H1 (cell line): Measurements from ENCODE around the gene EPN3. TPM values are rescaled to one million over a fixed set of nuclear protein-coding genes. Genes with fewer than 3 reads are reported as not detected.

Experiments
- CTCF ChIA-PET: fragments of 300-600 bp; sonication (Branson Sonifier 250); formaldehyde crosslinking; loops from one replicate; lab custom pipeline; 2021; ENCODE audit not compliant: partially characterized antibody; lab: Charles Lee
- POLR2A ChIA-PET: fragments of 300-600 bp; sonication (Branson Sonifier 250); formaldehyde crosslinking; loops from one replicate; lab custom pipeline; 2021; ENCODE audit warnings: inconsistent platforms; ENCODE audit not compliant: partially characterized antibody; lab: Charles Lee
- DNase-seq, 2 experiments: peaks; one replicate each; pipeline versions ENCODE4 v3.0.0 to v3.0.0-alpha.2; 2010 to 2022; ENCODE audit warnings: low spot score in 2 of 2, low read depth in 1 of 2, mixed read lengths in 1 of 2
- FAIRE-seq: peaks from 2 replicates; lab custom pipeline; 2011; peaks lifted over from hg19 to GRCh38; lab: Jason Lieb, UNC
- H2AFZ ChIP-seq: 2 replicates; pipeline ENCODE4 v1.8.1; 2012; ENCODE audit warnings: low read length, inconsistent platforms
- H2AK5ac ChIP-seq: 2 replicates; pipeline ENCODE4 v1.6.1; 2013; ENCODE audit warnings: low read depth, low read length
- H2BK120ac ChIP-seq: replicated peaks from 2 replicates; pipeline ENCODE3; 2013; ENCODE audit warnings: low read depth, low read length, inconsistent platforms
- H2BK12ac ChIP-seq: 2 replicates; pipeline ENCODE4 v1.6.1; 2013; ENCODE audit warnings: low read depth, low read length
- H2BK15ac ChIP-seq: 2 replicates; pipeline ENCODE4 v1.6.1; 2013; ENCODE audit warnings: low read length
- H2BK20ac ChIP-seq: 2 replicates; pipeline ENCODE4 v1.6.1; 2013; ENCODE audit warnings: low read length
- H2BK5ac ChIP-seq: 2 replicates; pipeline ENCODE4 v1.6.1; 2013; ENCODE audit warnings: low read depth, low read length
- H3K14ac ChIP-seq: 2 replicates; pipeline ENCODE4 v1.6.1; 2013; ENCODE audit warnings: inconsistent platforms; ENCODE audit not compliant: insufficient read length
- H3K18ac ChIP-seq: 2 replicates; pipeline ENCODE4 v1.6.1; 2013; ENCODE audit warnings: low read length; ENCODE audit errors: extremely low read depth
- H3K23ac ChIP-seq: 2 replicates; pipeline ENCODE4 v1.6.1; 2013; ENCODE audit warnings: inconsistent platforms; ENCODE audit not compliant: insufficient read length
- H3K23me2 ChIP-seq: 2 replicates; pipeline ENCODE4 v1.6.1; 2013; ENCODE audit warnings: low read depth, low read length
- H3K27ac ChIP-seq: 2 replicates; pipeline ENCODE4 v1.6.1; 2011; ENCODE audit warnings: low read depth, low read length, inconsistent platforms
- H3K27me3 ChIP-seq, 4 experiments: replicated peaks in 1 of 4; 1 replicate in 1 of 4; 2 replicates in 3 of 4; pipeline versions ENCODE4 v1.6.1 to v1.8.1; 2011 to 2013; ENCODE audit warnings: low read length in 3 of 4, mild to moderate bottlenecking in 3 of 4, inconsistent platforms in 2 of 4, mixed read lengths in 2 of 4, moderate library complexity in 1 of 4; ENCODE audit not compliant: control insufficient read depth in 3 of 4, insufficient read depth in 3 of 4; ENCODE audit errors: extremely low read depth in 1 of 4
- H3K36me3 ChIP-seq, 4 experiments: 2 replicates each; pipeline versions ENCODE4 v1.6.1 to v1.8.1; 2011 to 2013; ENCODE audit warnings: mild to moderate bottlenecking in 4 of 4, low read length in 3 of 4, moderate library complexity in 2 of 4, control low read depth in 1 of 4, inconsistent platforms in 1 of 4; ENCODE audit not compliant: insufficient read depth in 4 of 4, control insufficient read depth in 2 of 4
- H3K4ac ChIP-seq: replicated peaks from 2 replicates; pipeline ENCODE3; 2013; ENCODE audit warnings: low read length, low read depth, mixed read lengths, inconsistent platforms; ENCODE audit not compliant: insufficient read length
- H3K4me1 ChIP-seq, 4 experiments: replicated peaks in 1 of 4; 1 replicate in 1 of 4; 2 replicates in 3 of 4; pipeline versions ENCODE4 v1.6.1 to v1.8.1; 2011 to 2013; ENCODE audit warnings: low read length in 3 of 4, inconsistent platforms in 2 of 4, mixed read lengths in 1 of 4; ENCODE audit not compliant: insufficient read depth in 4 of 4, control insufficient read depth in 3 of 4
- H3K4me2 ChIP-seq, 2 experiments: 2 replicates each; pipeline versions ENCODE4 v1.6.1 to v1.8.1; 2011 to 2013; ENCODE audit warnings: low read depth in 2 of 2, low read length in 2 of 2, control low read depth in 1 of 2, inconsistent platforms in 1 of 2, mild to moderate bottlenecking in 1 of 2; ENCODE audit not compliant: insufficient read depth in 1 of 2
- H3K4me3 ChIP-seq, 4 experiments: fragments of 200-600, 300-600 bp in 1 of 4; sonication (generic), shearing (Covaris generic), sonication (Bioruptor Twin) in 1 of 4; 2 replicates each; pipeline versions ENCODE4 v1.5.1 to v1.8.1; 2011 to 2016; ENCODE audit warnings: low read length in 4 of 4, low read depth in 3 of 4, control low read depth in 2 of 4, inconsistent platforms in 2 of 4, mild to moderate bottlenecking in 2 of 4, mixed read lengths in 1 of 4, moderate library complexity in 1 of 4; ENCODE audit not compliant: insufficient read depth in 2 of 4; ENCODE audit errors: extremely low read depth in 1 of 4
- H3K56ac ChIP-seq: replicated peaks from 2 replicates; pipeline ENCODE3; 2013; ENCODE audit warnings: low read depth, mild to moderate bottlenecking, mixed read lengths, low read length, inconsistent platforms; ENCODE audit not compliant: insufficient read length
- H3K79me1 ChIP-seq: 2 replicates; pipeline ENCODE4 v1.6.1; 2013; ENCODE audit warnings: low read depth, low read length, control low read depth
- H3K79me2 ChIP-seq, 2 experiments: 2 replicates each; pipeline versions ENCODE4 v1.6.1 to v1.8.1; 2012 to 2013; ENCODE audit warnings: low read length in 2 of 2, mild to moderate bottlenecking in 2 of 2, inconsistent platforms in 1 of 2; ENCODE audit not compliant: insufficient read depth in 2 of 2, control insufficient read depth in 1 of 2
- H3K9ac ChIP-seq, 4 experiments: replicated peaks in 1 of 4; 1 replicate in 1 of 4; 2 replicates in 3 of 4; pipeline versions ENCODE4 v1.6.1 to v1.8.1; 2011 to 2013; ENCODE audit warnings: low read depth in 3 of 4, low read length in 3 of 4, control low read depth in 2 of 4, mild to moderate bottlenecking in 2 of 4, moderate library complexity in 2 of 4, inconsistent platforms in 1 of 4; ENCODE audit errors: extremely low read depth in 1 of 4
- H3K9me3 ChIP-seq, 2 experiments: 2 replicates each; pipeline versions ENCODE4 v1.6.1 to v1.8.1; 2012 to 2013; ENCODE audit warnings: mild to moderate bottlenecking in 2 of 2, moderate library complexity in 2 of 2, control low read depth in 1 of 2, inconsistent platforms in 1 of 2, low read depth in 1 of 2, low read length in 1 of 2, mixed read lengths in 1 of 2; ENCODE audit not compliant: insufficient read depth in 2 of 2
- H4K20me1 ChIP-seq, 2 experiments: replicated peaks in 1 of 2; 2 replicates each; pipeline versions ENCODE3 to v1.8.1; 2011 to 2013; ENCODE audit warnings: inconsistent platforms in 2 of 2, low read length in 2 of 2, mild to moderate bottlenecking in 1 of 2; ENCODE audit not compliant: insufficient read depth in 2 of 2, control insufficient read depth in 1 of 2
- H4K5ac ChIP-seq: 2 replicates; pipeline ENCODE4 v1.6.1; 2013; ENCODE audit warnings: low read length, low read depth, mixed read lengths, inconsistent platforms; ENCODE audit not compliant: insufficient read length
- H4K8ac ChIP-seq: 2 replicates; pipeline ENCODE4 v1.8.0; 2013; ENCODE audit warnings: mild to moderate bottlenecking, moderate library complexity, low read length, inconsistent platforms; ENCODE audit not compliant: insufficient read depth; ENCODE audit errors: extremely low read depth
- H4K91ac ChIP-seq: replicated peaks from 2 replicates; pipeline ENCODE3; 2013; ENCODE audit warnings: low read length, mixed read lengths, inconsistent platforms; ENCODE audit not compliant: insufficient read length
- CEBPB ChIP-seq: IDR thresholded peaks from 2 replicates; pipeline ENCODE4 v1.6.1; 2012; ENCODE audit warnings: low read depth, low read length
- EP300 ChIP-seq, 2 experiments: IDR thresholded peaks; 1 replicate in 1 of 2; 2 replicates in 1 of 2; pipeline ENCODE4 v1.6.1; 2011 to 2012; ENCODE audit warnings: low read depth in 2 of 2, low read length in 2 of 2, mild to moderate bottlenecking in 2 of 2, borderline replicate concordance in 1 of 2, inconsistent platforms in 1 of 2, moderate library complexity in 1 of 2
- FOSL1 ChIP-seq: IDR thresholded peaks from 2 replicates; pipeline ENCODE4 v1.6.1; 2011; ENCODE audit warnings: mild to moderate bottlenecking, low read depth, low read length, moderate library complexity; ENCODE audit not compliant: insufficient read depth
- HDAC6 ChIP-seq: IDR thresholded peaks from one replicate; pipeline ENCODE4 v1.7.1; 2012; ENCODE audit warnings: low read depth, mild to moderate bottlenecking, inconsistent platforms, low read length, moderate library complexity
- KDM5A ChIP-seq: fragments of 200-600 bp; IDR thresholded peaks from 2 replicates; pipeline ENCODE4 v1.7.1; 2012; ENCODE audit warnings: mild to moderate bottlenecking, low read length, inconsistent platforms, mixed read lengths
- RFX5 ChIP-seq: IDR thresholded peaks from 2 replicates; pipeline ENCODE4 v1.6.1; 2011; ENCODE audit warnings: low read depth, low read length, improper control_type of control experiment, borderline replicate concordance
- RNF2 ChIP-seq: fragments of 200-900, 300-1000 bp; sonication (generic); IDR thresholded peaks from 2 replicates; pipeline ENCODE4 v1.7.1; 2016; ENCODE audit warnings: borderline replicate concordance, low read depth, mild to moderate bottlenecking, antibody characterized with exemption, low read length; ENCODE audit not compliant: poor library complexity, severe bottlenecking; ENCODE audit errors: missing control alignments
- SP2 ChIP-seq: IDR thresholded peaks from 2 replicates; pipeline ENCODE4 v1.6.1; 2012; ENCODE audit warnings: mild to moderate bottlenecking, low read length, inconsistent platforms
- WGBS, 2 experiments: shearing (Covaris generic) in 1 of 2; methylation state at CpG; one replicate each; pipeline versions ENCODE4 v1.1.6 to v1.1.7; 2013 to 2015; ENCODE audit warnings: low lambda C conversion rate in 2 of 2, mixed read lengths in 2 of 2, inconsistent platforms in 1 of 2, low coverage in 1 of 2, missing lambda C conversion rate in 1 of 2; ENCODE audit not compliant: insufficient replicate concordance in 2 of 2, insufficient coverage in 1 of 2, insufficient read length in 1 of 2; ENCODE audit errors: extremely low coverage in 1 of 2, missing lambda C conversion rate in 1 of 2; 5-methylcytosine and 5-hydroxymethylcytosine counted together
- polyA plus RNA-seq, 7 experiments: library from polyadenylated mRNA; depleted of rRNA in 3 of 7; stranded (reverse) in 5 of 7; unstranded in 2 of 7; fragments of >200 nt in 5 of 7; fragments of 200-250 nt in 2 of 7; gene quantifications; 1 replicate in 5 of 7; 2 replicates in 1 of 7; 4 replicates in 1 of 7; pipeline versions ENCODE4 v1.2.1 to v1.2.3, GENCODE V29; 2011 to 2013; ENCODE audit warnings: missing spikeins in 2 of 7, mixed read lengths in 2 of 7
- total RNA-seq: library from RNA; stranded (reverse); fragmentation: NEBNext Ultra II Directional; extraction: Animal tissue kit (Norgen Biotek cat#: 25700); gene quantifications from 2 replicates; pipeline ENCODE4 v1.2.1, GENCODE V29; 2021
- TF ChIP-seq, protein P1 (sequence below): IDR thresholded peaks from 2 replicates; pipeline ENCODE4 v1.6.1; 2012; ENCODE audit warnings: inconsistent platforms

The EPN3 gene
- total and polyA plus RNA-seq, 2 of the 8 experiments (the other 6 are each of a cell fraction or from before 2014, with no cell fraction given): 6.7 to 7.9 TPM

DNA sequence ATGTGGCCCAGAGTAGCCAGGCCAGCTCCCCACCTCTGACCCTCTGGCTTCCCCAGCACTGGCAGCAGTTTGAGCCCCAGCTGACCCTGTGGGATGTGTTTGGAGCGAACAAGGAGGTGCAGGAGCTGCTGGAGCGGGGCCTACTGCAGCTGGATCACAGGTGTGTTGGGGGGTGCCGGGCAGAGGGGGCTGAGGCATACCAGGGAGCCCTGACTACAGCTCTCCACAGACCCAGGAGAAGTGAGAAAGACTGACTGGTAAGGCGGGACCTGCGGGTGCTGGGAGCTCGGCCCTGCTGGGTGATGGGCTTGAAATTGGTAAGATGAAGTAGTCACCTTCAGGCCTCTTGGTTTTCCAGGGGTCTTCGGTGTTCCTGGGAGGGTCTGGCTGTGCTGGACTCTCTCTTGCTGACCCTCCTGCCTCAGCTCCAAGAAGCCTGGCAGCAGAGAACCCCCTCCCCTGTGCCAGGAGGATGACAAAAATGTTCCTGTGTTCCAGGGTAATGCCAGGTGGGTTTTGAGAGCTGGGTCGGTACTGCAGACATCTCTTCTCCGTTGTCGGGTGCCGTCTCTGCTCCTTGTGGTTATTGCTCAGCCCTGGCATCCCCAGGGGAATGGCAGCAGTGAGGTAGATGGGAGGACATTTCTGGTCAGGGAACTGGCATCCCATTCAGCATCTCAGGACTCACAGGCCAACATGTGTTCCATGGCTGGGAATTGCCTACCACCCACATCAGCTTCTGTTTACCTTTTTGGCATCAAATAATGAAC is 48.0 kb upstream of the EPN3 start:
- no peak for FAIRE-seq
- Histone ChIP-seq H4K20me1 (peaks cover 0 to 2% of the 10 kb centered on the region in 2 experiments), H4K5ac (no peak overlapping the region), H2AFZ (no peak overlapping the region), H3K4me2 (no peak overlapping the region), H3K27ac (no peak overlapping the region), H3K56ac (no peak overlapping the region), H2AK5ac (no peak overlapping the region), H2BK5ac (no peak overlapping the region), H2BK120ac (no peak overlapping the region), H3K23me2 (no peaks in the 10 kb centered on the region), H3K18ac (no peak overlapping the region), H3K4ac (no peak overlapping the region), H3K23ac (no peak overlapping the region), H4K91ac (no peak overlapping the region), H2BK20ac (no peak overlapping the region), H3K79me2 (peaks cover 0 to 3% of the 10 kb centered on the region in 2 experiments; a peak in 1 of 4 replicates), H3K79me1 (no peaks in the 10 kb centered on the region), H3K4me1 (peaks cover 0 to 5% (median 4%) of the 10 kb centered on the region in 4 experiments; a peak in 5 of 7 replicates), H3K14ac (no peak overlapping the region), H4K8ac (no peak overlapping the region), H2BK12ac (no peak overlapping the region), H3K9me3 (no peaks in the 10 kb centered on the region), H2BK15ac (no peak overlapping the region), H3K27me3 (no peaks in the 10 kb centered on the region), H3K9ac (no peak overlapping the region), H3K36me3 (peaks cover 0 to 13% (median 6%) of the 10 kb centered on the region in 4 experiments; a peak in 4 of 8 replicates), H3K4me3 (no peak overlapping the region)
- CTCF ChIA-PET: interaction anchor here (0.6 to 9.2 kb wide), 20 partner anchors 9 to 909 kb away, joined by 3 to 116 read pairs (median 5); partner anchors contain the start of genes EPN3, LRRC59, NXPH3 and SPATA20
- WGBS, 2 experiments: 91% methylated on average over 11 of the region's 11 CpGs; no CpG with 5 or more reads in 1 of the 2 experiments
- DNase-seq: no peak
- POLR2A ChIA-PET: interaction anchor here (0.8 to 1.5 kb wide), 2 partner anchors 19 to 28 kb away, joined by 3 to 6 read pairs; no protein-coding TSS in a partner anchor
- TF ChIP-seq RNF2 (no peak), CEBPB (no peak), RFX5 (no peak), KDM5A (no peak), FOSL1 (no peak), HDAC6 (no peak), EP300 (IDR thresholded peaks at IDR 0.05; ENCODE audit: borderline replicate concordance in 1 of 2, low read depth in 2 of 2, low read length in 2 of 2) (no peak), SP2 (no peak)
- TF ChIP-seq, protein P1, sequence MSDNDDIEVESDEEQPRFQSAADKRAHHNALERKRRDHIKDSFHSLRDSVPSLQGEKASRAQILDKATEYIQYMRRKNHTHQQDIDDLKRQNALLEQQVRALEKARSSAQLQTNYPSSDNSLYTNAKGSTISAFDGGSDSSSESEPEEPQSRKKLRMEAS: no peak
